GM12878 (cell line): ENCODE measurements around the gene PHLDA3.

Source experiments
- JUND ChIP-seq: IDR thresholded peaks from 2 replicates; pipeline ENCODE4 v1.6.1; 2012; ENCODE audit warnings: low read depth, mild to moderate bottlenecking, low read length, improper control_type of control experiment, moderate library complexity
- KDM1A ChIP-seq: fragments of 200-600 bp; sonication (generic); IDR thresholded peaks from 2 replicates; pipeline ENCODE4 v1.6.1; 2016; ENCODE audit warnings: borderline replicate concordance
- POLR2A ChIP-seq: IDR thresholded peaks from 2 replicates; pipeline ENCODE4 v1.6.1; 2011; ENCODE audit warnings: low read depth, mild to moderate bottlenecking, low read length
- POLR2AphosphoS5 ChIP-seq: IDR thresholded peaks from 2 replicates; pipeline ENCODE4 v1.6.1; 2011; ENCODE audit warnings: mild to moderate bottlenecking, low read length, inconsistent platforms
- RB1 ChIP-seq: fragments of 450-650 bp; formaldehyde crosslinking; IDR thresholded peaks from 2 replicates; pipeline ENCODE4 v1.6.1; 2017; ENCODE audit warnings: mild to moderate bottlenecking, borderline replicate concordance
- TCF12 ChIP-seq: IDR thresholded peaks from 2 replicates; pipeline ENCODE4 v1.6.1; 2011; ENCODE audit warnings: low read depth, mild to moderate bottlenecking, low read length
- WRNIP1 ChIP-seq: IDR thresholded peaks from 2 replicates; pipeline ENCODE4 v1.6.1; 2011; ENCODE audit warnings: low read depth, low read length, improper control_type of control experiment, borderline replicate concordance
- ZNF274 ChIP-seq: IDR thresholded peaks from one replicate; pipeline ENCODE4 v1.8.0; 2011; ENCODE audit not compliant: insufficient read length, insufficient read depth
- TF ChIP-seq, protein P1 (sequence below), 3 experiments: IDR thresholded peaks in 2 of 3; conservative IDR thresholded peaks in 1 of 3; 2 replicates each; pipeline ENCODE4 v1.5.1; 2011; ENCODE audit warnings: low read depth in 3 of 3, low read length in 3 of 3, mild to moderate bottlenecking in 3 of 3, control low read depth in 2 of 3, moderate library complexity in 2 of 3, inconsistent platforms in 1 of 3, mixed read lengths in 1 of 3; ENCODE audit not compliant: control insufficient read depth in 2 of 3, insufficient read depth in 1 of 3; ENCODE audit errors: extremely low read depth in 1 of 3

GRCh38 chr1:201517631-201518030 lies 48.6 kb upstream of the PHLDA3 start:
- TF ChIP-seq WRNIP1, result no peak
- TF ChIP-seq, protein P1, sequence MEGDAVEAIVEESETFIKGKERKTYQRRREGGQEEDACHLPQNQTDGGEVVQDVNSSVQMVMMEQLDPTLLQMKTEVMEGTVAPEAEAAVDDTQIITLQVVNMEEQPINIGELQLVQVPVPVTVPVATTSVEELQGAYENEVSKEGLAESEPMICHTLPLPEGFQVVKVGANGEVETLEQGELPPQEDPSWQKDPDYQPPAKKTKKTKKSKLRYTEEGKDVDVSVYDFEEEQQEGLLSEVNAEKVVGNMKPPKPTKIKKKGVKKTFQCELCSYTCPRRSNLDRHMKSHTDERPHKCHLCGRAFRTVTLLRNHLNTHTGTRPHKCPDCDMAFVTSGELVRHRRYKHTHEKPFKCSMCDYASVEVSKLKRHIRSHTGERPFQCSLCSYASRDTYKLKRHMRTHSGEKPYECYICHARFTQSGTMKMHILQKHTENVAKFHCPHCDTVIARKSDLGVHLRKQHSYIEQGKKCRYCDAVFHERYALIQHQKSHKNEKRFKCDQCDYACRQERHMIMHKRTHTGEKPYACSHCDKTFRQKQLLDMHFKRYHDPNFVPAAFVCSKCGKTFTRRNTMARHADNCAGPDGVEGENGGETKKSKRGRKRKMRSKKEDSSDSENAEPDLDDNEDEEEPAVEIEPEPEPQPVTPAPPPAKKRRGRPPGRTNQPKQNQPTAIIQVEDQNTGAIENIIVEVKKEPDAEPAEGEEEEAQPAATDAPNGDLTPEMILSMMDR (IDR thresholded peaks at IDR 0.05 in 2 of 3, conservative IDR thresholded peaks at IDR 0.05 in 1 of 3; ENCODE audit: control insufficient read depth in 2 of 3, extremely low read depth in 1 of 3, insufficient read depth in 1 of 3, low read depth in 3 of 3, low read length in 3 of 3), result no peak
- TF ChIP-seq RB1, result no peak
- no peak for TF ChIP-seq ZNF274
- no peak for TF ChIP-seq TCF12
- TF ChIP-seq KDM1A, result no peak
- no peak for TF ChIP-seq JUND
- no peak for TF ChIP-seq POLR2AphosphoS5
- TF ChIP-seq POLR2A, result no peak
